SIG-M5 (cell line): ENCODE results near the gene ERBB2.
A peak's percentile ranks its signal among the peaks of the same experiment; 100 is the strongest.
"Not testable (repeated sequence)": the region's sequence is repeated elsewhere in the genome, so short reads cannot be mapped to it uniquely, and the experiment has no call there.

ENCODE experiments used
- DNase-seq: peaks from one replicate; lab custom pipeline; 2025; lab: John Stamatoyannopoulos, UW

The ERBB2 gene

GRCh38 chr17:39745335-39746144 is 45.7 kb downstream of the ERBB2 start:
- DNase-seq = no peak

GRCh38 chr17:39746145-39746461 is 46.2 kb downstream of the ERBB2 start:
- no peak for DNase-seq

GRCh38 chr17:39747745-39748144 is 47.9 kb downstream of the ERBB2 start:
- DNase-seq = no peak

GRCh38 chr17:39748444-39749034 is 48.7 kb downstream of the ERBB2 start:
- DNase-seq = not testable (repeated sequence)

- no peak for DNase-seq
Measured at GRCh38 chr17:39750131-39751015, 50.5 kb downstream of the ERBB2 start.

GRCh38 chr17:39751016-39751543 is 51.2 kb downstream of the ERBB2 start:
- DNase-seq = no peak

GRCh38 chr17:39751637-39752036 is 51.8 kb downstream of the ERBB2 start:
- no peak for DNase-seq

- DNase-seq = no peak
Measured at GRCh38 chr17:39752241-39752881, 52.5 kb downstream of the ERBB2 start.

- DNase-seq = no peak
Measured at GRCh38 chr17:39753514-39754160, 53.8 kb downstream of the ERBB2 start.

- peak; percentile 75 for DNase-seq
Measured at GRCh38 chr17:39754161-39754957, 54.5 kb downstream of the ERBB2 start.

GRCh38 chr17:39754958-39755553 is 55.2 kb downstream of the ERBB2 start:
- DNase-seq = no peak

- no peak for DNase-seq
Measured at GRCh38 chr17:39755554-39756379, 55.9 kb downstream of the ERBB2 start.

- DNase-seq = no peak
Measured at GRCh38 chr17:39756380-39757079, 56.7 kb downstream of the ERBB2 start.

GRCh38 chr17:39757176-39757662 is 57.4 kb downstream of the ERBB2 start:
- no peak for DNase-seq

- DNase-seq = no peak
Measured at GRCh38 chr17:39757931-39758873, 58.3 kb downstream of the ERBB2 start.

- no peak for DNase-seq
Measured at GRCh38 chr17:39759204-39759603, 59.3 kb downstream of the ERBB2 start.

- no peak for DNase-seq
Measured at GRCh38 chr17:39761861-39762496, 62.1 kb downstream of the ERBB2 start.
